ENCODE measurements around the gene ZCCHC7. TPM values are rescaled to one million over a fixed set of nuclear protein-coding genes. Genes with fewer than 3 reads are reported as not detected.
"Not testable (repeated sequence)": the region's sequence is repeated elsewhere in the genome, so short reads cannot be mapped to it uniquely, and the experiment has no call there.

The ZCCHC7 gene
- total RNA-seq, 3 donors from 2014 or later (not counting 1 experiment from before 2014, with no cell fraction given) = 42.4 to 43.2 (median 42.8) TPM

DNA sequence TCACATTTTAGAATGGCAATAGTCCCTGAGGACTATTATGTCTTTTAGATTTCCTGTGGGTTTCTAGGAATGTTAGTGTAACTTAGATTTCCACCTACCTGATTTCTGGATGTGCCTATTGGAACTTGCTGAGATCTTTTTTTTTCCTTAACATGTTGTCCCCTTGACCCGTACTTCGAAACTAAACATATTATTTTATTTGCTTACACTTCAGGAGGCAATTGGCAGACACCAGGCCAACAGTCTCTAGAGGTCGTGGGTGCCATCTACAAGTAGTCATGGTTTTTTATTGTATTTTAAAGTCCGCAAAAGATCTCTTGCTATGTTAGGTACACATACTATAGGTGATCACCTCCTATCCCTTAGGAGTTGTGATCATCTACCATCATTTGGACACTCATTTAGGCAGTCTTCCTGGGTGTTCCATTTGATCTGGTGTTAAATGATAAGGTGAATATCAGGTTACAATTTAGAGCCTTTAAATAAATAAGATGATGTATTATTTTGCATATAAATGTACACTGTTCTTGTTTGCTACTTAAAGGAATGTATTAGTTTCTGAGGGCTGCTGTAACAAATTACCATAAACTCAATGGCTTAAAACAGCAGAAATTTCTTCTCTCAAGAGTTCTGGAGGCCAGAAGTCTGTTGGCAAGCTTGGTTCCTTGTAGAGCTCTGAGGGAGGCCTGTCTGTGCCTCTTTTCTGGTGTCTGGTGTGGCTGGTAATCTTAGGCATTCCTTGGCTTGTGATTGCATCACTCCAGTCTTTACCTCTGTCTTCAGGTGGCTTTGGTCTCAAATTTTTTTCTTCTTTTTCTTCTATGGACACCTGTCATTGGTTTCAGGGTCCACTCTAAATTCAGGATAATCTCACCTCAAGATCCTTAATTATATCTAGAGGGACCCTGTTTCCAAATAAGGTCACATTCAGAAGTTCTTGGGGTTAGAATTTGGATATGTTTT, 64.8 kb downstream of the ZCCHC7 start:
- H3K27ac Mint-ChIP-seq = peak overlapping the region in 1 of 2 donors; percentile 14

DNA sequence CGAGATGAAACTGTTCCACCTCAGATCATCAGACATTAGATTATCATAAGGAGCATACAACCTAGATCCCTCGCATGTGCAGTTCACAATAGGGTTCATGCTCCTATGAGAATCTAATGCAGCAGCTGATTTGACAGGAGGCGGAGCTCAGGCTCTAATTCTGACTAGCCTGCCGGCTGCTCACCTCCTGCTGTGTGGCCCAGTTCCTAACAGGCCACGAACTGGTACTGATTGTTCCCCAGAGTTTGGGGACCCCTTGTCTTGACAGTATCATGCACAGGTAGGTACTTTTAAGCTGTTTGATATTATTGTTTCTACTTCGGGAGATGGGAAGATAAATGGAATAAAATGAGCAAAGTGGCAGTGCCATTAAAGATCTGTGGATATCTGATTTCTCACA, 66.9 kb downstream of the ZCCHC7 start:
- Histone ChIP-seq H3K36me3 (ENCODE audit: control insufficient read depth, insufficient read depth, low read length) (peaks cover 4% of the 10 kb centered on the region), H3K27ac (ENCODE audit: low read length) (peak overlapping the region; percentile 80), H3K27me3 (ENCODE audit: control insufficient read depth, insufficient read depth, low read length) (no peaks in the 10 kb centered on the region), H3K4me3 (ENCODE audit: low read length) (no peak overlapping the region), H3K9me3 (ENCODE audit: control insufficient read depth, insufficient read depth, low read length) (no peaks in the 10 kb centered on the region), H3K4me1 (ENCODE audit: control insufficient read depth, insufficient read depth, low read length) (peaks cover 10% of the 10 kb centered on the region)
- Mint-ChIP-seq H3K4me3 (peak overlapping the region; percentile 83), H3K9me3 (peaks cover 0 to 5% of the 10 kb centered on the region in 2 donors), H3K36me3 (no peaks in the 10 kb centered on the region), H3K4me1 (peaks cover 31 to 49% of the 10 kb centered on the region in 2 donors), H3K27ac (peak overlapping the region; percentile 86 to 93), H3K27me3 (ENCODE audit: low read depth in 2 of 2) (no peaks in the 10 kb centered on the region)
- DNase-seq (peak in 1 of 2 donors; percentile 19), ATAC-seq (peak in 2 of 3 donors; percentile 52 to 61)
- 52% methylated on average over 6 of the region's 6 CpGs for WGBS (ENCODE audit: insufficient coverage)
- intact Hi-C loops (cut with micrococcal nuclease) = no loop called here
- TF ChIP-seq, protein P1, sequence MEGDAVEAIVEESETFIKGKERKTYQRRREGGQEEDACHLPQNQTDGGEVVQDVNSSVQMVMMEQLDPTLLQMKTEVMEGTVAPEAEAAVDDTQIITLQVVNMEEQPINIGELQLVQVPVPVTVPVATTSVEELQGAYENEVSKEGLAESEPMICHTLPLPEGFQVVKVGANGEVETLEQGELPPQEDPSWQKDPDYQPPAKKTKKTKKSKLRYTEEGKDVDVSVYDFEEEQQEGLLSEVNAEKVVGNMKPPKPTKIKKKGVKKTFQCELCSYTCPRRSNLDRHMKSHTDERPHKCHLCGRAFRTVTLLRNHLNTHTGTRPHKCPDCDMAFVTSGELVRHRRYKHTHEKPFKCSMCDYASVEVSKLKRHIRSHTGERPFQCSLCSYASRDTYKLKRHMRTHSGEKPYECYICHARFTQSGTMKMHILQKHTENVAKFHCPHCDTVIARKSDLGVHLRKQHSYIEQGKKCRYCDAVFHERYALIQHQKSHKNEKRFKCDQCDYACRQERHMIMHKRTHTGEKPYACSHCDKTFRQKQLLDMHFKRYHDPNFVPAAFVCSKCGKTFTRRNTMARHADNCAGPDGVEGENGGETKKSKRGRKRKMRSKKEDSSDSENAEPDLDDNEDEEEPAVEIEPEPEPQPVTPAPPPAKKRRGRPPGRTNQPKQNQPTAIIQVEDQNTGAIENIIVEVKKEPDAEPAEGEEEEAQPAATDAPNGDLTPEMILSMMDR (IDR thresholded peaks at IDR 0.05) = no peak

More for the DNA sequence above, 64.8 kb downstream of the ZCCHC7 start:
- no peak overlapping the region for H3K27ac ChIP-seq (ENCODE audit: low read length)
- intact Hi-C loops (cut with micrococcal nuclease) = no loop called here
- 94% methylated on average over 4 of the region's 4 CpGs for WGBS (ENCODE audit: insufficient coverage)
- no peak overlapping the region for H3K4me3 ChIP-seq (ENCODE audit: low read length)
- no peaks in the 10 kb centered on the region for H3K9me3 ChIP-seq (ENCODE audit: control insufficient read depth, insufficient read depth, low read length)
- peaks cover 2% of the 10 kb centered on the region for H3K36me3 ChIP-seq (ENCODE audit: control insufficient read depth, insufficient read depth, low read length)
- H3K27me3 ChIP-seq (ENCODE audit: control insufficient read depth, insufficient read depth, low read length) = no peaks in the 10 kb centered on the region
- peaks cover 10% of the 10 kb centered on the region for H3K4me1 ChIP-seq (ENCODE audit: control insufficient read depth, insufficient read depth, low read length)
- TF ChIP-seq, protein P1 (IDR thresholded peaks at IDR 0.05) = no peak
- Mint-ChIP-seq H3K36me3 (peaks cover 8% of the 10 kb centered on the region), H3K9me3 (peaks cover 2 to 5% of the 10 kb centered on the region in 2 donors), H3K27me3 (ENCODE audit: low read depth in 2 of 2) (no peaks in the 10 kb centered on the region), H3K4me1 (peaks cover 28 to 38% of the 10 kb centered on the region in 2 donors), H3K4me3 (no peak overlapping the region)
- no peak for ATAC-seq
- no peak for DNase-seq

DNA sequence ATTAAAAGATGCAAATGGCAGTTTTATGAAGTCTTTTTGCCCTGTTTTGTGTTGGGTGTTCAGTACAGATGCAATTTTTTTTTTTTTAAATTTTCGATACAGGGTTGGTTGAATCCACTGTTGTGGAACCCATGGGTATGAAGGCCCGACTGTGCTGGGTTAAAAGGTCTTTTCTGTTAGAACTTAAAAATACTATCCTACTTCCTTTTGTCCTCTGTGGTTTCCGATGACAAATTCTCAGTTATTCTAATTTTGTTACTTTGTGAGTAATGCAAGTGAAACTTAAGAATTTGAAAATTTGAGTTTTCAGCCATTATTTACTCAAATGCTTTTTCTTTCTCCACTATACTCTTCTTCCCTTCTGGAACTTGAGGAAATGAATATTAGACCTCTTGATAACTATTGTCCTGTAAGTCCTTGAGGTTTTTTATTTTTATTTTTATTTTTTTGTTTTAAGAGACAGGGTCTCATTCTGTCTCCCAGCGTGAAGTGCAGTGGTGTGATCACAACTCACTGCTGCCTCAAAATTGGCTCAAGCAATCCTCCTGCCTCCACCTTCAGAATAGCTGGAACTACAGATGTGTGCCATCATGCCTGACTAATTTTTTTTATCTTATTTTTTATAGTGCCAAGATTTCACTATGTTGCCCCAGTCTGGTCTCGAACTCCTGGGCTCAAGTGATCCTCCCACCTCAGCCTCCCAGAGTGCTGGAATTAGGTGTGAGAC, 67.5 kb downstream of the ZCCHC7 start:
- H3K36me3 Mint-ChIP-seq = no peaks in the 10 kb centered on the region
- WGBS (ENCODE audit: insufficient coverage) = 60% methylated on average over 2 of the region's 5 CpGs
- peaks cover 31 to 54% of the 10 kb centered on the region in 2 donors for H3K4me1 Mint-ChIP-seq
- intact Hi-C loops (cut with micrococcal nuclease) = no loop called here
- Histone ChIP-seq H3K4me3 (ENCODE audit: low read length) (peak overlapping the region; percentile 15), H3K27me3 (ENCODE audit: control insufficient read depth, insufficient read depth, low read length) (no peaks in the 10 kb centered on the region), H3K4me1 (ENCODE audit: control insufficient read depth, insufficient read depth, low read length) (peaks cover 10% of the 10 kb centered on the region), H3K27ac (ENCODE audit: low read length) (peak overlapping the region; percentile 80), H3K36me3 (ENCODE audit: control insufficient read depth, insufficient read depth, low read length) (peaks cover 4% of the 10 kb centered on the region), H3K9me3 (ENCODE audit: control insufficient read depth, insufficient read depth, low read length) (no peaks in the 10 kb centered on the region)
- DNase-seq (peak in 1 of 2 donors; percentile 10), ATAC-seq (peak; percentile 53 to 81 (median 63))
- H3K27me3 Mint-ChIP-seq (ENCODE audit: low read depth in 2 of 2) = no peaks in the 10 kb centered on the region
- TF ChIP-seq, protein P1 (IDR thresholded peaks at IDR 0.05) = no peak
- peaks cover 0 to 5% of the 10 kb centered on the region in 2 donors for H3K9me3 Mint-ChIP-seq
- peak overlapping the region; percentile 83 for H3K4me3 Mint-ChIP-seq
- H3K27ac Mint-ChIP-seq = peak overlapping the region; percentile 86 to 93

DNA sequence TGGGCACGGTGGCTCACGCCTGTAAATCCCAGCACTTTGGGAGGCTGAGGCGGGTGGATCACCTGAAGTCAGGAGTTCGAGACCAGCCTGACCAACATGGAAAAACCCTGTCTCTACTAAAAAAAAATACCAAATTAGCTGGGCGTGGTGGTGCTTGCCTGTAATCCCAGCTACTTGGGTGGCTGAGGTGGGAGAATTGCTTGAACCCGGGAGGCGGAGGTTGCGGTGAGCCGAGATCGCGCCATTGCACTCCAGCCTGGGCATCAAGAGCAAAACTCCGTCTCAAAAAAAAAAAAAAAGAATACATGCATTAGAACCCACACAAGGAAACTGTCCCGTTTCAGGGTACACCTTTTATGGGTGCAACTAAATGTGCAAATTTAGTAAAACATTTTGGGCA, 70.4 kb downstream of the ZCCHC7 start:
- intact Hi-C loops (cut with micrococcal nuclease); H3K27ac Mint-ChIP-seq; H3K4me1 ChIP-seq (ENCODE audit: control insufficient read depth, insufficient read depth, low read length); H3K9me3 Mint-ChIP-seq; H3K27me3 Mint-ChIP-seq (ENCODE audit: low read depth in 2 of 2); ATAC-seq; DNase-seq; H3K27me3 ChIP-seq (ENCODE audit: control insufficient read depth, insufficient read depth, low read length); H3K4me3 ChIP-seq (ENCODE audit: low read length); H3K27ac ChIP-seq (ENCODE audit: low read length); H3K9me3 ChIP-seq (ENCODE audit: control insufficient read depth, insufficient read depth, low read length); H3K36me3 ChIP-seq (ENCODE audit: control insufficient read depth, insufficient read depth, low read length); H3K36me3 Mint-ChIP-seq; H3K4me3 Mint-ChIP-seq: not testable (repeated sequence)
- peaks cover 30 to 41% of the 10 kb centered on the region in 2 donors for H3K4me1 Mint-ChIP-seq
- WGBS (ENCODE audit: insufficient coverage) = 96% methylated on average over 11 of the region's 13 CpGs
